Breast epithelium (tissue), 4 donors: Measurements from ENCODE around the gene PTPRF. TPM values are rescaled to one million over a fixed set of nuclear protein-coding genes. Genes with fewer than 3 reads are reported as not detected.

Experiments used
- DNase-seq, 2 donors: peaks; one replicate each; pipeline ENCODE4 v3.0.0-alpha.2; 2019; ENCODE audit warnings: low spot score in 2 of 2
- H3K27ac ChIP-seq, 2 donors: fragments of 200-600 bp; sonication (generic) in 1 of 2; one replicate each; pipeline ENCODE4 v1.5.1; 2016 to 2019; ENCODE audit warnings: mild to moderate bottlenecking in 1 of 2
- H3K27me3 ChIP-seq, 2 donors: fragments of 200-600 bp; sonication (generic) in 1 of 2; one replicate each; pipeline versions ENCODE4 v1.5.1 to v1.6.0; 2017 to 2019; ENCODE audit warnings: control low read depth in 1 of 2, mild to moderate bottlenecking in 1 of 2
- H3K36me3 ChIP-seq: fragments of 200-600 bp; one replicate; pipeline ENCODE4 v1.5.1; 2019
- H3K4me1 ChIP-seq, 2 donors: fragments of 200-600 bp; sonication (generic); one replicate each; pipeline ENCODE4 v1.5.1; 2016 to 2019; ENCODE audit warnings: control low read depth in 1 of 2
- H3K4me3 ChIP-seq, 3 donors: fragments of 200-600 bp; sonication (generic); 1 replicate in 2 of 3; 2 replicates in 1 of 3; pipeline ENCODE4 v1.5.1; 2016 to 2019; ENCODE audit warnings: mild to moderate bottlenecking in 3 of 3, moderate library complexity in 2 of 3
- H3K9me3 ChIP-seq, 2 donors: fragments of 200-600 bp; sonication (generic) in 1 of 2; one replicate each; pipeline ENCODE4 v1.5.1; 2016 to 2019; ENCODE audit warnings: control low read depth in 1 of 2
- POLR2A ChIP-seq: fragments of 450-650 bp; IDR thresholded peaks from one replicate; pipeline ENCODE4 v1.6.1; 2016; ENCODE audit warnings: antibody characterized with exemption, mild to moderate bottlenecking, moderate library complexity
- POLR2AphosphoS5 ChIP-seq, 3 donors: sonication (generic); formaldehyde crosslinking; IDR thresholded peaks; one replicate each; pipeline ENCODE4 v1.6.1; 2017; ENCODE audit warnings: antibody characterized with exemption in 3 of 3
- intact Hi-C: fragments of 100-400 bp; cut with DNase I; formaldehyde crosslinking; loops from one replicate; pipeline ENCODE4 v1.15.1; 2023; ENCODE audit warnings: low total_unique reads
- total RNA-seq, 3 donors: library from RNA; depleted of rRNA; stranded (reverse); fragments of >200 nt; gene quantifications; one replicate each; pipeline ENCODE4 v1.1.0, GENCODE V29; 2016
- TF ChIP-seq, protein P1 (sequence below), 3 donors: fragments of 450-650 bp; IDR thresholded peaks; one replicate each; pipeline ENCODE4 v1.5.1; 2016 to 2017; ENCODE audit warnings: antibody characterized with exemption in 3 of 3, mild to moderate bottlenecking in 3 of 3, moderate library complexity in 3 of 3

PTPRF gene
- total RNA-seq, 3 donors from 2014 or later = 109 to 149 (median 116) TPM

GRCh38 chr1:43612406-43612805 lies 81.7 kb downstream of the PTPRF start:
- intact Hi-C loops = no loop called here
- H3K36me3 ChIP-seq = no peaks in the 10 kb centered on the region
- DNase-seq = no peak
- TF ChIP-seq, protein P1, sequence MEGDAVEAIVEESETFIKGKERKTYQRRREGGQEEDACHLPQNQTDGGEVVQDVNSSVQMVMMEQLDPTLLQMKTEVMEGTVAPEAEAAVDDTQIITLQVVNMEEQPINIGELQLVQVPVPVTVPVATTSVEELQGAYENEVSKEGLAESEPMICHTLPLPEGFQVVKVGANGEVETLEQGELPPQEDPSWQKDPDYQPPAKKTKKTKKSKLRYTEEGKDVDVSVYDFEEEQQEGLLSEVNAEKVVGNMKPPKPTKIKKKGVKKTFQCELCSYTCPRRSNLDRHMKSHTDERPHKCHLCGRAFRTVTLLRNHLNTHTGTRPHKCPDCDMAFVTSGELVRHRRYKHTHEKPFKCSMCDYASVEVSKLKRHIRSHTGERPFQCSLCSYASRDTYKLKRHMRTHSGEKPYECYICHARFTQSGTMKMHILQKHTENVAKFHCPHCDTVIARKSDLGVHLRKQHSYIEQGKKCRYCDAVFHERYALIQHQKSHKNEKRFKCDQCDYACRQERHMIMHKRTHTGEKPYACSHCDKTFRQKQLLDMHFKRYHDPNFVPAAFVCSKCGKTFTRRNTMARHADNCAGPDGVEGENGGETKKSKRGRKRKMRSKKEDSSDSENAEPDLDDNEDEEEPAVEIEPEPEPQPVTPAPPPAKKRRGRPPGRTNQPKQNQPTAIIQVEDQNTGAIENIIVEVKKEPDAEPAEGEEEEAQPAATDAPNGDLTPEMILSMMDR (IDR thresholded peaks at IDR 0.05) = no peak
- TF ChIP-seq POLR2A (no peak), POLR2AphosphoS5 (IDR thresholded peaks at IDR 0.05) (no peak)
- no peak overlapping the region for H3K27ac ChIP-seq
- H3K9me3 ChIP-seq = no peaks in the 10 kb centered on the region
- no peaks in the 10 kb centered on the region for H3K27me3 ChIP-seq
- no peak overlapping the region for H3K4me3 ChIP-seq
- no peaks in the 10 kb centered on the region for H3K4me1 ChIP-seq

DNA sequence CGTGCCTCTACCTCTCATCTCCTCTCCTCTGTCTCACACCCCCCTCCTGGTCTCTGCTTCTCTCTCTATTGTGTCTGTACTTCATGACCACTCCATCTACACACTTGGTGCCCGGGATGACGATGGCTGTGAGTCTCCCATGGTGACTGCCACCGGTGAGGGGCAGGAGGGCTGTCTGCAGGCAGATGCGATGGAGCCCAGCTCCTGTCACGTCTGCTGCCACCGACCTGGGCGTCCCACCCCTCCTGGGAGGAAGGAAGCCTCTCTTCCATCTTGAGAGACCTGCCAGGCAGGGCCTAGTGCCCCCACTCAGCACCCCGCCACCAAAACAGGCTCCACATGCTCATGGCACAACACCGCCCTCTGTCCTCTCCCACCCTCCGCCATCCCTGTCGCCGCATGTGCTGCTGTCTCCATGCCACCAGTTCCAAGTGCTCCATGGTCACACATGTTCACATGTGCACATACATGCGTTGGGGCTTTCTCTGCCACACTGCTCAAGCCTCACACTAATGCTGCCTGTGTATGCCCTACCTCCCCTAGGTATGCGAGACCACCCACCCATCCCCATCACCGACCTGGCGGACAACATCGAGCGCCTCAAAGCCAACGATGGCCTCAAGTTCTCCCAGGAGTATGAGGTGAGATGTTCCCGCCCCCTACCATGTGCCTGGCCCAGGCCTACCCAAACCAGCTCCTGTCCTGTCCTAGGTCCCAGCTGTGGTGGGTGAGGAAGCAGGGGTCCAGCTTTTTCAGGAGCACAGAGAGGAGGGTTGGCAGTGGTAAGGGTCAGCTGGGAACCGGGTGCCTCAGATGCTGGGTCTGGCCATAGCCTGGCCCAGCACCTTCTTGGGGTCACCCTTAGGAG lies 82.6 kb downstream of the PTPRF start:
- Histone ChIP-seq H3K4me3 (no peak overlapping the region), H3K4me1 (no peaks in the 10 kb centered on the region), H3K27me3 (no peaks in the 10 kb centered on the region), H3K27ac (no peak overlapping the region), H3K36me3 (peaks cover 2% of the 10 kb centered on the region), H3K9me3 (no peaks in the 10 kb centered on the region)
- intact Hi-C loops = no loop called here
- TF ChIP-seq POLR2AphosphoS5 (IDR thresholded peaks at IDR 0.05) (no peak), POLR2A (no peak)
- TF ChIP-seq, protein P1 (IDR thresholded peaks at IDR 0.05) = no peak
- no peak for DNase-seq

- peaks cover 6% of the 10 kb centered on the region for H3K36me3 ChIP-seq
- TF ChIP-seq POLR2AphosphoS5 (IDR thresholded peaks at IDR 0.05) (no peak), POLR2A (no peak)
- TF ChIP-seq, protein P1 (IDR thresholded peaks at IDR 0.05) = no peak
- H3K4me1 ChIP-seq = no peaks in the 10 kb centered on the region
- DNase-seq = no peak
- no peaks in the 10 kb centered on the region for H3K9me3 ChIP-seq
- intact Hi-C loops = no loop called here
- no peak overlapping the region for H3K27ac ChIP-seq
- no peaks in the 10 kb centered on the region for H3K27me3 ChIP-seq
- no peak overlapping the region for H3K4me3 ChIP-seq
Measured at GRCh38 chr1:43614211-43614610, 83.5 kb downstream of the PTPRF start.

GRCh38 chr1:43614891-43615290 lies 84.2 kb downstream of the PTPRF start:
- H3K27me3 ChIP-seq = no peaks in the 10 kb centered on the region
- TF ChIP-seq, protein P1 (IDR thresholded peaks at IDR 0.05) = no peak
- TF ChIP-seq POLR2AphosphoS5 (IDR thresholded peaks at IDR 0.05) = no peak
- no peak for TF ChIP-seq POLR2A
- H3K4me1 ChIP-seq = no peaks in the 10 kb centered on the region
- H3K27ac ChIP-seq = no peak overlapping the region
- intact Hi-C loops = no loop called here
- H3K36me3 ChIP-seq = peaks cover 6% of the 10 kb centered on the region
- H3K9me3 ChIP-seq = no peaks in the 10 kb centered on the region
- DNase-seq = no peak
- H3K4me3 ChIP-seq = no peak overlapping the region

DNA sequence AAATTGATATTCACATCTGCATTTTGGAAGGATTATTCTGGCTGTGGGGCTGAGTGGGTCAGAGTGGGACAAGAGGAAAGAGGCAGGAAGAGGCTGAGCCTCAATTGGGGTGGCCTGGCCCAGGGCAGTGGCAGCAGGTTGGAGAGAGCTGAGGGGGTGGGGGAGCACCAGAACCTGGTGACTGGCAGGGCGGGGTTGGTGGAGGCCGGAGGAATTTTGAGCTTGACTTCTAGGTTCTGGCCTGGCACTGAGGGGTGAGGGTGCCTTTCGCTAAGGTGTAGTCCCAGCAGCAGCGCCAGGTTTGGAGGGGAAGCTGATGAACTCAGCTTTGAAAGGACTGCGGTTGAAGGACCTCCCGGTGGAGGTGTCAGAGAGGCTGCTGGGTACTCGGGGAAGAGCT lies 85.7 kb downstream of the PTPRF start:
- intact Hi-C loops = no loop called here
- Histone ChIP-seq H3K9me3 (no peaks in the 10 kb centered on the region), H3K27ac (no peak overlapping the region), H3K4me3 (no peak overlapping the region), H3K4me1 (no peaks in the 10 kb centered on the region), H3K36me3 (peaks cover 6% of the 10 kb centered on the region), H3K27me3 (no peaks in the 10 kb centered on the region)
- TF ChIP-seq, protein P1 (IDR thresholded peaks at IDR 0.05) = no peak
- DNase-seq = no peak
